ENCODE results near the gene ZNF44. TPM values are rescaled to one million over a fixed set of nuclear protein-coding genes. Genes with fewer than 3 reads are reported as not detected.
"Not testable (repeated sequence)": the region's sequence is repeated elsewhere in the genome, so short reads cannot be mapped to it uniquely, and the experiment has no call there.

The ZNF44 gene
- total RNA-seq = 17.5 TPM

- FAIRE-seq = peak; percentile 87
- DNase-seq (ENCODE audit: low spot score in 2 of 2) = peak; percentile 96
Observed at GRCh38 chr19:12294249-12295158, at the start of gene ZNF44. Gene ZNF44, minus strand, starts transcription at chr19:12294883. Its CDS starts 189 bp downstream, at chr19:12294694.

- FAIRE-seq (peak; percentile 89), DNase-seq (ENCODE audit: low spot score in 2 of 2) (peak; percentile 86 to 92)
Observed at GRCh38 chr19:12333162-12334159, 38.8 kb upstream of the ZNF44 start, which contains the start of gene ZNF563. Gene ZNF563, minus strand, starts transcription at chr19:12333633. Its CDS starts 151 bp downstream, at chr19:12333482.

GRCh38 chr19:12331211-12331941, 36.7 kb upstream of the ZNF44 start:
- no peak for FAIRE-seq
- DNase-seq (ENCODE audit: low spot score in 2 of 2) = no peak

GRCh38 chr19:12330340-12330739, 35.7 kb upstream of the ZNF44 start:
- FAIRE-seq (no peak), DNase-seq (ENCODE audit: low spot score in 2 of 2) (no peak)

- FAIRE-seq (no peak), DNase-seq (ENCODE audit: low spot score in 2 of 2) (no peak)
Observed at GRCh38 chr19:12325690-12326089, 31.0 kb upstream of the ZNF44 start.

GRCh38 chr19:12318782-12319413, 24.2 kb upstream of the ZNF44 start:
- FAIRE-seq = no peak
- DNase-seq (ENCODE audit: low spot score in 2 of 2) = no peak

GRCh38 chr19:12314553-12314952, 19.9 kb upstream of the ZNF44 start:
- FAIRE-seq = no peak
- no peak for DNase-seq (ENCODE audit: low spot score in 2 of 2)

GRCh38 chr19:12308891-12309290, 14.2 kb upstream of the ZNF44 start:
- FAIRE-seq; DNase-seq (ENCODE audit: low spot score in 2 of 2): not testable (repeated sequence)

GRCh38 chr19:12295191-12295590, 508 bp upstream of the ZNF44 start:
- FAIRE-seq (no peak), DNase-seq (ENCODE audit: low spot score in 2 of 2) (no peak)

- FAIRE-seq (no peak), DNase-seq (ENCODE audit: low spot score in 2 of 2) (peak in 1 of 2 donors; percentile 36)
Observed at GRCh38 chr19:12293777-12294248, 870 bp downstream of the ZNF44 start.

GRCh38 chr19:12289790-12290065, 5.0 kb downstream of the ZNF44 start:
- no peak for FAIRE-seq
- no peak for DNase-seq (ENCODE audit: low spot score in 2 of 2)

GRCh38 chr19:12287958-12288500, 6.7 kb downstream of the ZNF44 start:
- DNase-seq (ENCODE audit: low spot score in 2 of 2) = no peak

GRCh38 chr19:12284631-12285030, 10.1 kb downstream of the ZNF44 start:
- FAIRE-seq (no peak), DNase-seq (ENCODE audit: low spot score in 2 of 2) (no peak)

More at GRCh38 chr19:12287958-12288500, 6.7 kb downstream of the ZNF44 start:
- no peak for FAIRE-seq

GRCh38 chr19:12284226-12284625, 10.5 kb downstream of the ZNF44 start:
- no peak for FAIRE-seq
- DNase-seq (ENCODE audit: low spot score in 2 of 2) = no peak

GRCh38 chr19:12278713-12279112, 16.0 kb downstream of the ZNF44 start:
- DNase-seq (ENCODE audit: low spot score in 2 of 2) = no peak

GRCh38 chr19:12272980-12273901, 21.4 kb downstream of the ZNF44 start:
- no peak for FAIRE-seq
- DNase-seq (ENCODE audit: low spot score in 2 of 2) = no peak

More at GRCh38 chr19:12278713-12279112, 16.0 kb downstream of the ZNF44 start:
- no peak for FAIRE-seq

- DNase-seq (ENCODE audit: low spot score in 2 of 2) (no peak), FAIRE-seq (no peak)
Observed at GRCh38 chr19:12272386-12272785, 22.3 kb downstream of the ZNF44 start.

GRCh38 chr19:12270854-12271253, 23.8 kb downstream of the ZNF44 start:
- DNase-seq (ENCODE audit: low spot score in 2 of 2) (no peak), FAIRE-seq (no peak)
